Esophagus squamous epithelium (tissue), 4 donors: ENCODE data around the gene GATAD2A.

Experiments
- CTCF ChIP-seq, 6 experiments: fragments of 450-650 bp in 4 of 6; fragments of 200-600 bp in 2 of 6; sonication (generic) in 2 of 6; IDR thresholded peaks; one replicate each; pipeline ENCODE4 v1.5.1; 2016 to 2019; ENCODE audit warnings: antibody characterized with exemption in 6 of 6, mild to moderate bottlenecking in 4 of 6, moderate library complexity in 4 of 6
- POLR2A ChIP-seq, 4 donors: fragments of 450-650 bp; IDR thresholded peaks; one replicate each; pipeline ENCODE4 v1.6.1; 2017; ENCODE audit warnings: antibody characterized with exemption in 4 of 4, mild to moderate bottlenecking in 4 of 4, moderate library complexity in 3 of 4

- no peak for TF ChIP-seq POLR2A (IDR thresholded peaks at IDR 0.05)
- TF ChIP-seq CTCF (IDR thresholded peaks at IDR 0.05): no peak
Observed at GRCh38 chr19:19480688-19481087, 75.2 kb downstream of the GATAD2A start.
